ENCODE results near the gene SCG3. TPM values are rescaled to one million over a fixed set of nuclear protein-coding genes. Genes with fewer than 3 reads are reported as not detected.

Gene SCG3
- total RNA-seq, 2 donors from 2014 or later: not detected

GRCh38 chr15:51751697-51752683 lies 70.7 kb downstream of the SCG3 start:
- Histone ChIP-seq H3K27me3 (replicated peaks; ENCODE audit: insufficient read depth) (no peaks in the 10 kb centered on the region), H3K36me3 (no peaks in the 10 kb centered on the region), H3K4me1 (ENCODE audit: control insufficient read depth in 1 of 2, low read depth in 2 of 2) (peaks cover 7 to 15% of the 10 kb centered on the region in 2 donors), H3K27ac (peak overlapping the region in 1 of 2 donors; percentile 47), H3K4me3 (peak overlapping the region; percentile 82), H3K9me3 (no peaks in the 10 kb centered on the region)
- no peak for TF ChIP-seq CTCF (IDR thresholded peaks at IDR 0.05)
- ATAC-seq (ENCODE audit: insufficient number of reproducible peaks, low FRiP score, low read depth) (no peak), DNase-seq (ENCODE audit: low spot score) (no peak)

- no peaks in the 10 kb centered on the region for H3K27me3 ChIP-seq (replicated peaks; ENCODE audit: insufficient read depth)
- H3K27ac ChIP-seq: no peak overlapping the region
- H3K4me3 ChIP-seq: peak overlapping the region; percentile 82
- no peaks in the 10 kb centered on the region for H3K9me3 ChIP-seq
- TF ChIP-seq CTCF (IDR thresholded peaks at IDR 0.05): no peak
- peaks cover 7 to 15% of the 10 kb centered on the region in 2 donors for H3K4me1 ChIP-seq (ENCODE audit: control insufficient read depth in 1 of 2, low read depth in 2 of 2)
- DNase-seq (ENCODE audit: low spot score): no peak
- no peaks in the 10 kb centered on the region for H3K36me3 ChIP-seq
- ATAC-seq (ENCODE audit: insufficient number of reproducible peaks, low FRiP score, low read depth): no peak
Observed at GRCh38 chr15:51752888-51753287, 71.6 kb downstream of the SCG3 start.

- Histone ChIP-seq H3K4me3 (no peak overlapping the region), H3K36me3 (no peaks in the 10 kb centered on the region), H3K4me1 (ENCODE audit: control insufficient read depth in 1 of 2, low read depth in 2 of 2) (peaks cover 7 to 15% of the 10 kb centered on the region in 2 donors), H3K27me3 (replicated peaks; ENCODE audit: insufficient read depth) (no peaks in the 10 kb centered on the region), H3K27ac (no peak overlapping the region), H3K9me3 (no peaks in the 10 kb centered on the region)
- no peak for DNase-seq (ENCODE audit: low spot score)
- ATAC-seq (ENCODE audit: insufficient number of reproducible peaks, low FRiP score, low read depth): no peak
- TF ChIP-seq CTCF (IDR thresholded peaks at IDR 0.05): no peak
Observed at GRCh38 chr15:51754267-51754666, 73.0 kb downstream of the SCG3 start.

GRCh38 chr15:51755790-51756189 lies 74.5 kb downstream of the SCG3 start:
- H3K4me1 ChIP-seq (ENCODE audit: control insufficient read depth in 1 of 2, low read depth in 2 of 2): peaks cover 7 to 13% of the 10 kb centered on the region in 2 donors
- H3K27me3 ChIP-seq (replicated peaks; ENCODE audit: insufficient read depth): no peaks in the 10 kb centered on the region
- DNase-seq (ENCODE audit: low spot score) (no peak), ATAC-seq (ENCODE audit: insufficient number of reproducible peaks, low FRiP score, low read depth) (no peak)
- H3K4me3 ChIP-seq: no peak overlapping the region
- no peaks in the 10 kb centered on the region for H3K9me3 ChIP-seq
- H3K36me3 ChIP-seq: no peaks in the 10 kb centered on the region
- H3K27ac ChIP-seq: no peak overlapping the region
- no peak for TF ChIP-seq CTCF (IDR thresholded peaks at IDR 0.05)

- Histone ChIP-seq H3K4me3 (no peak overlapping the region), H3K4me1 (ENCODE audit: control insufficient read depth in 1 of 2, low read depth in 2 of 2) (peaks cover 7 to 9% of the 10 kb centered on the region in 2 donors), H3K9me3 (no peaks in the 10 kb centered on the region), H3K27ac (no peak overlapping the region), H3K36me3 (no peaks in the 10 kb centered on the region), H3K27me3 (replicated peaks; ENCODE audit: insufficient read depth) (no peaks in the 10 kb centered on the region)
- no peak for TF ChIP-seq CTCF (IDR thresholded peaks at IDR 0.05)
- no peak for ATAC-seq (ENCODE audit: insufficient number of reproducible peaks, low FRiP score, low read depth)
- no peak for DNase-seq (ENCODE audit: low spot score)
Observed at GRCh38 chr15:51756482-51756881, 75.2 kb downstream of the SCG3 start.
